Measurements from ENCODE around the gene GRIP2. TPM values are rescaled to one million over a fixed set of nuclear protein-coding genes. Genes with fewer than 3 reads are reported as not detected.

The GRIP2 gene
- polyA plus RNA-seq, 1 donor from 2014 or later, result 8.6 TPM

- no peaks in the 10 kb centered on the region for H3K79me2 ChIP-seq (replicated peaks; ENCODE audit: insufficient read depth, low read length)
- no peaks in the 10 kb centered on the region for H3K36me3 ChIP-seq (ENCODE audit: insufficient read depth, low read length)
- H4K20me1 ChIP-seq (ENCODE audit: insufficient read depth), result no peaks in the 10 kb centered on the region
- no peaks in the 10 kb centered on the region for H3K9me3 ChIP-seq (ENCODE audit: low read length)
- no peak overlapping the region for H3K4me3 ChIP-seq (ENCODE audit: low read length)
- no peak overlapping the region for H3K4me2 ChIP-seq (ENCODE audit: low read length)
- H3F3A ChIP-seq (ENCODE audit: insufficient read depth, low read length, poor library complexity, severe bottlenecking), result no peaks in the 10 kb centered on the region
- H3K27ac ChIP-seq (ENCODE audit: low read length), result no peak overlapping the region
- H3K9me2 ChIP-seq (ENCODE audit: insufficient read depth, low read length), result no peaks in the 10 kb centered on the region
- TF ChIP-seq REST (IDR thresholded peaks at IDR 0.05; ENCODE audit: borderline replicate concordance), result no peak
- TF ChIP-seq RAD21 (conservative IDR thresholded peaks at IDR 0.05), result no peak
- no peak for TF ChIP-seq CTCF (IDR thresholded peaks at IDR 0.05; ENCODE audit: poor library complexity, severe bottlenecking)
- no peak overlapping the region for H2AFZ ChIP-seq (ENCODE audit: low read depth, low read length)
- no peak overlapping the region for H3K9ac ChIP-seq (ENCODE audit: low read length)
- H3K27me3 ChIP-seq (ENCODE audit: insufficient read depth, low read depth, low read length), result no peaks in the 10 kb centered on the region
Measured at GRCh38 chr3:14524920-14525660, 15.1 kb downstream of the GRIP2 start.

GRCh38 chr3:14524311-14524711, 15.8 kb downstream of the GRIP2 start:
- Histone ChIP-seq H3K9me2 (ENCODE audit: insufficient read depth, low read length) (no peaks in the 10 kb centered on the region), H3K4me2 (ENCODE audit: low read length) (no peak overlapping the region), H3K79me2 (replicated peaks; ENCODE audit: insufficient read depth, low read length) (no peaks in the 10 kb centered on the region), H3K9ac (ENCODE audit: low read length) (no peak overlapping the region), H3K4me3 (ENCODE audit: low read length) (no peak overlapping the region), H2AFZ (ENCODE audit: low read depth, low read length) (no peak overlapping the region), H3K36me3 (ENCODE audit: insufficient read depth, low read length) (no peaks in the 10 kb centered on the region), H3K9me3 (ENCODE audit: low read length) (no peaks in the 10 kb centered on the region), H4K20me1 (ENCODE audit: insufficient read depth) (no peaks in the 10 kb centered on the region), H3K27me3 (ENCODE audit: insufficient read depth, low read depth, low read length) (no peaks in the 10 kb centered on the region), H3K27ac (ENCODE audit: low read length) (no peak overlapping the region), H3F3A (ENCODE audit: insufficient read depth, low read length, poor library complexity, severe bottlenecking) (no peaks in the 10 kb centered on the region)
- TF ChIP-seq TAF1 (IDR thresholded peaks at IDR 0.05; ENCODE audit: low read depth), result no peak
- no peak for TF ChIP-seq MXI1 (conservative IDR thresholded peaks at IDR 0.05; ENCODE audit: poor library complexity, severe bottlenecking)
- TF ChIP-seq SMC3 (conservative IDR thresholded peaks at IDR 0.05; ENCODE audit: poor library complexity), result no peak
- no peak for TF ChIP-seq REST (IDR thresholded peaks at IDR 0.05; ENCODE audit: borderline replicate concordance)
- TF ChIP-seq POLR2AphosphoS5 (IDR thresholded peaks at IDR 0.05), result no peak
- no peak for TF ChIP-seq RAD21 (conservative IDR thresholded peaks at IDR 0.05)
- no peak for TF ChIP-seq EP300 (conservative IDR thresholded peaks at IDR 0.05; ENCODE audit: poor library complexity, severe bottlenecking)
- TF ChIP-seq EZH2 (IDR thresholded peaks at IDR 0.05; ENCODE audit: borderline replicate concordance, insufficient read depth, low read length, poor library complexity, severe bottlenecking), result no peak
- no peak for TF ChIP-seq CTCF (IDR thresholded peaks at IDR 0.05; ENCODE audit: poor library complexity, severe bottlenecking)
